Ascending aorta (tissue), 2 donors: Measurements from ENCODE around the gene LSM12. TPM values are rescaled to one million over a fixed set of nuclear protein-coding genes. Genes with fewer than 3 reads are reported as not detected.

Experiments used
- DNase-seq, 2 donors: peaks; one replicate each; pipeline ENCODE4 v3.0.0-alpha.2; 2019; ENCODE audit warnings: low spot score in 2 of 2
- H3K27ac ChIP-seq, 2 donors: fragments of 200-600 bp; sonication (generic); one replicate each; pipeline ENCODE4 v1.5.1; 2016 to 2017; ENCODE audit warnings: mild to moderate bottlenecking in 1 of 2
- H3K27me3 ChIP-seq: fragments of 200-600 bp; sonication (generic); one replicate; pipeline ENCODE4 v1.5.1; 2017
- H3K36me3 ChIP-seq, 2 donors: fragments of 200-600 bp; sonication (generic); one replicate each; pipeline ENCODE4 v1.5.1; 2016
- H3K4me1 ChIP-seq, 2 donors: fragments of 200-600 bp; sonication (generic); one replicate each; pipeline ENCODE4 v1.5.1; 2016 to 2017; ENCODE audit warnings: mild to moderate bottlenecking in 1 of 2
- H3K4me3 ChIP-seq, 2 donors: fragments of 200-600 bp; sonication (generic); one replicate each; pipeline ENCODE4 v1.5.1; 2016 to 2017; ENCODE audit warnings: mild to moderate bottlenecking in 1 of 2
- H3K9me3 ChIP-seq, 2 donors: fragments of 200-600 bp; sonication (generic); one replicate each; pipeline ENCODE4 v1.5.1; 2016
- CTCF ChIP-seq, 3 experiments: fragments of 200-600 bp in 2 of 3; fragments of 450-650 bp in 1 of 3; sonication (generic) in 2 of 3; IDR thresholded peaks; one replicate each; pipeline ENCODE4 v1.5.1; 2016 to 2019; ENCODE audit warnings: antibody characterized with exemption in 3 of 3, mild to moderate bottlenecking in 1 of 3, moderate library complexity in 1 of 3
- intact Hi-C: fragments of 100-400 bp; cut with DNase I; formaldehyde crosslinking; loops from one replicate; pipeline ENCODE4 v1.15.1; 2023
- total RNA-seq: library from RNA; depleted of rRNA; stranded (reverse); fragments of >200 nt; gene quantifications from one replicate; pipeline ENCODE4 v1.1.0, GENCODE V29; 2016

LSM12 gene
- total RNA-seq, 1 donor from 2014 or later = 12.5 TPM

GRCh38 chr17:44005527-44006271 is 60.8 kb downstream of the LSM12 start:
- peaks cover 4 to 31% of the 10 kb centered on the region in 2 donors for H3K4me1 ChIP-seq
- no peak overlapping the region for H3K27ac ChIP-seq
- DNase-seq = no peak
- intact Hi-C loops = loop anchor here (2.0 to 5.0 kb wide), 3 partner anchors 37 to 117 kb away; partner anchors contain the start of genes G6PC3 and HDAC5
- H3K27me3 ChIP-seq = no peaks in the 10 kb centered on the region
- H3K36me3 ChIP-seq = no peaks in the 10 kb centered on the region
- no peaks in the 10 kb centered on the region for H3K9me3 ChIP-seq
- peak in 1 of 3 experiments; percentile 30 for TF ChIP-seq CTCF (IDR thresholded peaks at IDR 0.05)
- H3K4me3 ChIP-seq = peak overlapping the region; percentile 51 to 67

- no peak overlapping the region for H3K27ac ChIP-seq
Measured at GRCh38 chr17:44004761-44005526, 61.5 kb downstream of the LSM12 start.

GRCh38 chr17:44004077-44004760 is 62.3 kb downstream of the LSM12 start, which contains the start of gene NAGS:
NAGS (plus strand) TSS chr17:44004622; CDS start chr17:44004664, 42 bp downstream.
- H3K4me1 ChIP-seq = peaks cover 4 to 31% of the 10 kb centered on the region in 2 donors
- no peak for TF ChIP-seq CTCF (IDR thresholded peaks at IDR 0.05)
- no peak for DNase-seq
- no peaks in the 10 kb centered on the region for H3K9me3 ChIP-seq
- intact Hi-C loops = no loop called here
- peak within 1 kb of the TSS; percentile 51 to 67 for H3K4me3 ChIP-seq
- no peaks in the 10 kb centered on the region for H3K27me3 ChIP-seq
- no peak within 1 kb of the TSS for H3K27ac ChIP-seq
- H3K36me3 ChIP-seq = no peaks in the 10 kb centered on the region

More at GRCh38 chr17:44004761-44005526, 61.5 kb downstream of the LSM12 start:
- no peak for TF ChIP-seq CTCF (IDR thresholded peaks at IDR 0.05)
- peak overlapping the region; percentile 51 to 67 for H3K4me3 ChIP-seq
- H3K9me3 ChIP-seq = no peaks in the 10 kb centered on the region
- intact Hi-C loops = loop anchor here (5.0 kb wide), 2 partner anchors 37 to 117 kb away; partner anchors contain the start of gene HDAC5
- no peaks in the 10 kb centered on the region for H3K27me3 ChIP-seq
- no peak for DNase-seq
- H3K36me3 ChIP-seq = no peaks in the 10 kb centered on the region
- peaks cover 4 to 31% of the 10 kb centered on the region in 2 donors for H3K4me1 ChIP-seq

GRCh38 chr17:44002141-44002848 is 64.2 kb downstream of the LSM12 start:
- Histone ChIP-seq H3K4me1 (peaks cover 4 to 24% of the 10 kb centered on the region in 2 donors), H3K27me3 (no peaks in the 10 kb centered on the region), H3K27ac (no peak overlapping the region), H3K4me3 (no peak overlapping the region), H3K9me3 (no peaks in the 10 kb centered on the region), H3K36me3 (no peaks in the 10 kb centered on the region)
- DNase-seq = no peak
- no peak for TF ChIP-seq CTCF (IDR thresholded peaks at IDR 0.05)
- intact Hi-C loops = no loop called here

- intact Hi-C loops = no loop called here
- peaks cover 4 to 18% of the 10 kb centered on the region in 2 donors for H3K4me1 ChIP-seq
- no peak for TF ChIP-seq CTCF (IDR thresholded peaks at IDR 0.05)
- no peak overlapping the region for H3K27ac ChIP-seq
- no peaks in the 10 kb centered on the region for H3K36me3 ChIP-seq
- no peaks in the 10 kb centered on the region for H3K9me3 ChIP-seq
- H3K4me3 ChIP-seq = no peak overlapping the region
- no peaks in the 10 kb centered on the region for H3K27me3 ChIP-seq
- DNase-seq = no peak
Measured at GRCh38 chr17:44001461-44001920, 65.0 kb downstream of the LSM12 start.
